ENCODE measurements around the gene SSU72. TPM values are rescaled to one million over a fixed set of nuclear protein-coding genes. Genes with fewer than 3 reads are reported as not detected.
"Not testable (repeated sequence)": the region's sequence is repeated elsewhere in the genome, so short reads cannot be mapped to it uniquely, and the experiment has no call there.

SSU72 gene
- total RNA-seq, 4 donors from 2014 or later: 98.4 to 125 (median 124) TPM

DNA sequence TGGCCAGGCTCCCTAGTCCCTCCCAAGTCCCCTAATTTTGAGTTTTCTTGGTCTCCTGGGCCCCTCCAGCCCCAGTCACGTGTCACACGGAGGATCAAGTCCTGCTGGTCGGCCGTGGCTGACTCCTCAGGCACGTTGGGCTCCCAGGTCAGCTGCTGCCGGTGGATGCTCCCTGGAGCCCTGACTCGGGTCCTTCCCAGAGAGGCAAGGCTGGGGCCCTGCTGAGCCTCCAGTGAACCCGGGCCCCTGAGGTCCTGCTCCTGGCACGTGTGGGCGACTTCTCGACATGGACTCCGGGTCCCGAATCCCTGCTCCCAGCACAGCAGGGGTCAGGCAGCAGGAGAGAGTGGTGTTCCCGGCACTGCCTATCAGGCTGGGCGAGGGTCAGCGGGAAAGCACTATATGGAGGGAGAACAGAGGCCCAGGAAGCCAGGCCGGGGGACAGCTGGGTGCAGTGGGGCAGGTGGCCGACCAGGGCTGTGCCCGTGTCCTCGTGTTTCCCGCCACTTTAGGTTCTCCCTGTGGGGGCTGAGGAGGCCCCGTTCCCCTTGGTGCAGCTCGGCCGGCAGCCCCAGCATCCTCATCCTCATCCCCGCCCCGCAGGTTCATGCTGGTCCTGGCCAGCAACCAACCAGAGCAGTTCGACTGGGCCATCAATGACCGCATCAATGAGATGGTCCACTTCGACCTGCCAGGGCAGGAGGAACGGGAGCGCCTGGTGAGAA is 47.4 kb downstream of the SSU72 start:
- no peak for DNase-seq
- intact Hi-C loops (cut with DNase I): no loop called here
- TF ChIP-seq, protein P1, sequence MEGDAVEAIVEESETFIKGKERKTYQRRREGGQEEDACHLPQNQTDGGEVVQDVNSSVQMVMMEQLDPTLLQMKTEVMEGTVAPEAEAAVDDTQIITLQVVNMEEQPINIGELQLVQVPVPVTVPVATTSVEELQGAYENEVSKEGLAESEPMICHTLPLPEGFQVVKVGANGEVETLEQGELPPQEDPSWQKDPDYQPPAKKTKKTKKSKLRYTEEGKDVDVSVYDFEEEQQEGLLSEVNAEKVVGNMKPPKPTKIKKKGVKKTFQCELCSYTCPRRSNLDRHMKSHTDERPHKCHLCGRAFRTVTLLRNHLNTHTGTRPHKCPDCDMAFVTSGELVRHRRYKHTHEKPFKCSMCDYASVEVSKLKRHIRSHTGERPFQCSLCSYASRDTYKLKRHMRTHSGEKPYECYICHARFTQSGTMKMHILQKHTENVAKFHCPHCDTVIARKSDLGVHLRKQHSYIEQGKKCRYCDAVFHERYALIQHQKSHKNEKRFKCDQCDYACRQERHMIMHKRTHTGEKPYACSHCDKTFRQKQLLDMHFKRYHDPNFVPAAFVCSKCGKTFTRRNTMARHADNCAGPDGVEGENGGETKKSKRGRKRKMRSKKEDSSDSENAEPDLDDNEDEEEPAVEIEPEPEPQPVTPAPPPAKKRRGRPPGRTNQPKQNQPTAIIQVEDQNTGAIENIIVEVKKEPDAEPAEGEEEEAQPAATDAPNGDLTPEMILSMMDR (IDR thresholded peaks at IDR 0.05): no peak
- no peak for TF ChIP-seq POLR2A (IDR thresholded peaks at IDR 0.05)
- peaks cover 7 to 87% (median 8%) of the 10 kb centered on the region in 3 donors for H3K36me3 ChIP-seq
- H3K4me1 ChIP-seq: no peaks in the 10 kb centered on the region
- no peak overlapping the region for H3K4me3 ChIP-seq
- 91% methylated on average over 6 to 18 of the region's 31 CpGs for WGBS, 2 donors
- no peak overlapping the region for H3K27ac ChIP-seq
- peaks cover 0 to 14% (median 10%) of the 10 kb centered on the region in 3 donors for H3K9me3 ChIP-seq
- H3K27me3 ChIP-seq: no peaks in the 10 kb centered on the region

DNA sequence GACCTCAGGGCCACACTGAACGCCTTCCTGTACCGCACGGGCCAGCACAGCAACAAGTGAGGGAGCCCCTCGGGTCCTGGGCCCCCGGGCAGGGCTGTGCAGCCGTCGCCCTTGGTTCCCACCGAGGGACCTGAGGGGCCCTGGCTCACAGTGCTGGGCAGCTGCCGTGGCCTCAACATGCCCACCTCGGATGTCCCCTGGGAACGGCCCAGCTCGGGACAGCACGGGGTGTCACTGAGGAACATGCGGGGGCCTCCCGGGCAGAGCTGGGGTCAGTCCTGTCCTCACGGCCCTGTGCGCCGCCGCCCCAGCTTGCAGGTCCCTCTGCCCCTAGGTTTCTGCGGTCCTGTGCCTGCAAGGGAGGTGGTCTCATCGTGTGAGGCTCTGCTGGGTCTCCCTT is 48.2 kb downstream of the SSU72 start:
- not testable (repeated sequence) for DNase-seq, H3K9me3 ChIP-seq

DNA sequence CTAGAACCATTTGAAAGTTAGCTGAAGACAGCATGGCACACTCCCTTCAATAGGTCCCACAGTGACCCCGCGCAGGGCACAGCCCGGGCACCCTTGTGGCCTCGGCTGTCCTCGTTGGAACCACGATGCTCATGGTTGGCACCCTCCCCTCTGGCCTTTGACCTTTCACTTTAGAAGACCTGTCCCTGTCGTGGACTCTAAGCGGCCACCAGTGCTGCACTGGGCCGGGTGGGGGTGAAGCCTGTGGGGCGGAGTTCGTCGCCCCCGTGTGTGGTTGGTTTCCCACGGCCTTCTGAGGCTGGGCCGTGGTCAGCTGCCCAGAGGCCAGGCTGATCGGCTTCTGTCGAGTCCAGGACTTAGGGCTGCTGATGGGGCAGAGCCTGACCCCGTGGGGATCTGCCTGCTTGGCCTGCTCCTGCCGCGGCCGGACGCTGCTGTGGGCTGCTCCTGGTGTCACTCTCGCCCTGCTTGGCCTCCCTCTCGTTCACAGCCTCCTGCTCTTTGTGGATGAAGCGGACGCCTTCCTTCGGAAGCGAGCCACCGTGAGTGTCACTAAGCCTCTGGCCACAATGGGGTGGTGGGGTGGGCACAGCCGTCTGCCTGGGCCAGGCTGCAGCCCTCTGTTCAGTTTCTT is 49.8 kb downstream of the SSU72 start:
- H3K4me3 ChIP-seq; H3K27ac ChIP-seq; intact Hi-C loops (cut with DNase I); DNase-seq; H3K9me3 ChIP-seq; H3K27me3 ChIP-seq; H3K4me1 ChIP-seq: not testable (repeated sequence)
- H3K36me3 ChIP-seq: peaks cover 18 to 94% (median 19%) of the 10 kb centered on the region in 3 donors
- 90 to 100% methylated on average over 1 to 4 of the region's 30 CpGs for WGBS, 2 donors

More for the DNA sequence above, 48.2 kb downstream of the SSU72 start:
- intact Hi-C loops (cut with DNase I); H3K27me3 ChIP-seq; H3K4me1 ChIP-seq; H3K27ac ChIP-seq; H3K4me3 ChIP-seq: not testable (repeated sequence)
- peaks cover 7 to 91% (median 8%) of the 10 kb centered on the region in 3 donors for H3K36me3 ChIP-seq
- WGBS, 2 donors: no CpG with 5 or more reads among the region's 21 CpGs

DNA sequence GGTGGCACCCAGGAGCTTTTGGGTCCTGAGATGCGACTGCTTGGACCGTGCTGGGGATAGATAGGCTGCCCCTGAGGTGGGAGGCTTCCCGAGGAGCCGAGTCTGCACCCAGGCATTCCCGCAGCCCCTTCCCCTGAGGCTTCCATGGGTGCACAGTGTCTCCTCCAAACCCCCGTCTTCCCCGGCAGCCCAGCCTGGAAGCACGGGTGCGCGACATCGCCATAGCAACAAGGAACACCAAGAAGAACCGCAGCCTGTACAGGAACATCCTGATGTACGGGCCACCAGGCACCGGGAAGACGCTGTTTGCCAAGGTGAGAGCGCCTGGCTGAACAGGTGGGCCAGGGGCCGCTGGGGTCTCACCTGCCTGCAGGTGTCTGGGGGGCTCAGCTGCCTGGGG is 51.0 kb downstream of the SSU72 start:
- H3K27me3 ChIP-seq; H3K4me1 ChIP-seq; H3K9me3 ChIP-seq; DNase-seq; H3K27ac ChIP-seq; intact Hi-C loops (cut with DNase I); H3K4me3 ChIP-seq: not testable (repeated sequence)
- H3K36me3 ChIP-seq: peaks cover 15 to 88% (median 19%) of the 10 kb centered on the region in 3 donors
- no CpG with 5 or more reads among the region's 17 CpGs for WGBS, 2 donors

DNA sequence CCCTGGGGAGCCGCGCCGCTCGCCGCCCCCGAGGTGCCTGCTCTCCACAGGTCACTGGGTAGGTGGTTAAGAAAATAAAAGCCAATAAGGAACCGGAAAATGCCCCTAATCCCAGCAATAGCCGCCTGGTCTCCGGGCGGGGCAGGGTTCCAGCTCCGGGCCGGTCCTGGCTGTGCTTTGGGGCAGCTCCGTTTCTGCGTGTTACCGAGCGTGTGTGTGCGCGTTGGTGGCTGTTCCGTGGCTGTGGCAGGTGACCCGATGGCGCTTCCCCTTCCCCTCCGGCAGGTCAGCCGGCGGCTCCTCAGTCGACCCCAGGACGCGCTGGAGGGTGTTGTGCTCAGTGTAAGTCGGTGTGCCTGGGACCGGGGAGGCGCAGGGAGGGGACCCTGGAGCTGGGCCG is 51.4 kb downstream of the SSU72 start:
- H3K36me3 ChIP-seq: peaks cover 14 to 88% (median 16%) of the 10 kb centered on the region in 3 donors
- intact Hi-C loops (cut with DNase I); H3K9me3 ChIP-seq; H3K27me3 ChIP-seq; DNase-seq; H3K27ac ChIP-seq; H3K4me3 ChIP-seq; H3K4me1 ChIP-seq: not testable (repeated sequence)
- WGBS, 2 donors: 89% methylated on average over 19 of the region's 31 CpGs; no CpG with 5 or more reads in 1 of the 2 donors

DNA sequence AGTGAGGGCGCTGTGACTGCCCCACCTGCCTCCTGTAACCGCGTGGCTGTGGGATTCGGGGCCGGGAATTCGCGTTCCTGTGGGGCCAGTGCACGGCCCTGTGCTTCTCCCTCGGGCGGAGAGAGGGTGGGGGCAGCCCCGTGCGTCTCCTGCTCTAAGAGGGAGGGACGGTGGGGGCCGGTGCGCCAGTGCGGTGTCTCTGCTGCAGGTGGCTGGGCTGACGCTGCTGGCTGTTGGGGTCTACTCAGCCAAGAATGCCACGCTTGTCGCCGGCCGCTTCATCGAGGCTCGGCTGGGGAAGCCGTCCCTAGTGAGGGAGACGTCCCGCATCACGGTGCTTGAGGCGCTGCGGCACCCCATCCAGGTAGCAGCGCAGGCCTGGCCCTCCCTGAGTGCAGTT is 52.1 kb downstream of the SSU72 start:
- H3K9me3 ChIP-seq; H3K4me3 ChIP-seq; intact Hi-C loops (cut with DNase I); DNase-seq; H3K27ac ChIP-seq; H3K4me1 ChIP-seq; H3K27me3 ChIP-seq: not testable (repeated sequence)
- WGBS, 2 donors: 95 to 100% methylated on average over 1 to 11 of the region's 30 CpGs
- H3K36me3 ChIP-seq: peaks cover 17 to 88% (median 19%) of the 10 kb centered on the region in 3 donors

DNA sequence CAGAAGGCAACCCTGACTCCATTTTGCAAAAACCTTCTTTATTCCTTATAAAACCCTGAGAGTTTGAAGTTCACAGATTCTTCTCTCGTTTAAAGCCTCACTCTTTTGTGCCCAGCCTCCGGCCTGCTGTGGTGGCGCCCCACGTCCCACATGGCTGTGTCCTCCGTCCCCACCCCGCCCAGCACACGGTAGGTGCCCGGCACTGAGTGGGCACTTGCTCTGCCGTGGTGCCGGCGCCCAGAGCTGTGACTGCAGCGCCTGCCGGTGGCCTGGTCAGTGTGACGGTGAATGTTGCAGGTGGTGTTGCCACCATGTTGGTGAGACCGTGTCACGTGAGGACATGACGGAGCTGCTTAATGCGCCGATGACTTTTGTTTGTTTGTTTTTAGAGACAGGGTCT is 53.3 kb downstream of the SSU72 start:
- WGBS, 2 donors: 91 to 93% methylated on average over 10 to 19 of the region's 19 CpGs
- no peak overlapping the region for H3K27ac ChIP-seq
- no peaks in the 10 kb centered on the region for H3K4me1 ChIP-seq
- no peaks in the 10 kb centered on the region for H3K9me3 ChIP-seq
- no peak for DNase-seq
- peaks cover 19 to 86% (median 20%) of the 10 kb centered on the region in 3 donors for H3K36me3 ChIP-seq
- intact Hi-C loops (cut with DNase I): no loop called here
- TF ChIP-seq, protein P1 (IDR thresholded peaks at IDR 0.05): no peak
- TF ChIP-seq POLR2A (IDR thresholded peaks at IDR 0.05): no peak
- H3K4me3 ChIP-seq: no peak overlapping the region
- no peaks in the 10 kb centered on the region for H3K27me3 ChIP-seq

DNA sequence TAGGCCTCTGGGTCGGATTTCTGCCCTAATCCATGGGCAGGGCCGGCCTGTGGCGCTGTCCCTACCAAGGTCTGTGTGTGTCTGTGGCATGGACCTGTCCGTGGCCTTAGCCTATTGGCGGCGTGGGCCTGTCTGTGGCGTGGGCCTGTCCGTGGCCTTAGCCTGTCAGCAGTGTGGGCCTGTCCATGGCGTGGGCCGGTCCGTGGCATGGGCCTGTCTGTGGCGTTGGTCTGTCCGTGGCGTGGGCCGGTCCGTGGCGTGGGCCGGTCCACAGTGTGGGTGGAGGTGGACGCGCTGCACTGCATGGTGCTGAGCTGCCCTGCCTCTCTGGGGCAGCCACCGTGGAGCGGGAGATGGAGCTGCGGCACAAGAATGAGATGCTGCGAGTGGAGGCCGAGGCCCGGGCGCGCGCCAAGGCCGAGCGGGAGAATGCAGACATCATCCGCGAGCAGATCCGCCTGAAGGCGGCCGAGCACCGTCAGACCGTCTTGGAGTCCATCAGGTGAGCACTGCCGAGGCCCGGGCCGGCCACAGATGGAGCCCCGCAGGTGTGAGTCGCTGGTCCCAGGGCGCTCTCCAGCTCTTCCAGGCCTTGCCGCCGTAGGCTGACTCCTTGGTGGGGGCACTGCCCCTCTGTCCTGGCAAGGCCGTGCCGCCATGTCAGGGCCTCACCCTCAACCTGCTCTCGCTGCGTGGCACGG is 54.7 kb downstream of the SSU72 start:
- H3K4me3 ChIP-seq, H3K9me3 ChIP-seq, DNase-seq, H3K27me3 ChIP-seq, H3K4me1 ChIP-seq, H3K27ac ChIP-seq: not testable (repeated sequence)
- intact Hi-C loops (cut with DNase I): loop anchor here (10.0 kb wide), 1 partner anchor 135 kb away; no protein-coding TSS in a partner anchor
- peaks cover 19 to 86% (median 20%) of the 10 kb centered on the region in 3 donors for H3K36me3 ChIP-seq
- WGBS, 2 donors: 95 to 100% methylated on average over 7 to 15 of the region's 51 CpGs

DNA sequence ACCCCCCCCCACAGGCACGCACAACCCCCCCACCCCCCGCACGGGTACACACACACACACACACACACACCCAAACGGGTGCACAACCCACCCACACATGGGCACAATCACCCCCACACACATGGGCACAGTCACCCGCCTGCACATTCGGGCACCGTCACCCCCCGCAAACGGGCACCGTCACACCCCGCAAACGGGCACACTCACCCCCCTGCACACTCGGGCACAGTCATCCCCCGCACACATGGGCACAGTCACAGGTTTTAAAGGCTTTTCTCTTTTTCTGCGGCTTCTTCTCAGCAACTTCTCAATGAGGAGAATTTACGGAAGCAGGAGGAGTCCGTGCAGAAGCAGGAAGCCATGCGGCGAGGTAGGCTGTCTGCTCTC is 56.0 kb downstream of the SSU72 start:
- not testable (repeated sequence) for DNase-seq

More for the DNA sequence above, 56.0 kb downstream of the SSU72 start:
- not testable (repeated sequence) for H3K27me3 ChIP-seq, H3K4me1 ChIP-seq, H3K9me3 ChIP-seq, H3K4me3 ChIP-seq, H3K27ac ChIP-seq
- H3K36me3 ChIP-seq: peaks cover 19 to 80% (median 20%) of the 10 kb centered on the region in 3 donors
- intact Hi-C loops (cut with DNase I): loop anchor here (10.0 kb wide), 1 partner anchor 134 kb away; no protein-coding TSS in a partner anchor
- 60 to 87% methylated on average over 2 to 10 of the region's 19 CpGs for WGBS, 2 donors

All from esophagus squamous epithelium (tissue), 5 donors.